NCI-H446 treated with DMSO at 0.1 percent for 48 hours (cell line): ENCODE results near the gene THY1.

Experiments used
- DNase-seq: peaks from one replicate; lab custom pipeline; 2025; lab: John Stamatoyannopoulos, UW

Gene THY1

DNA sequence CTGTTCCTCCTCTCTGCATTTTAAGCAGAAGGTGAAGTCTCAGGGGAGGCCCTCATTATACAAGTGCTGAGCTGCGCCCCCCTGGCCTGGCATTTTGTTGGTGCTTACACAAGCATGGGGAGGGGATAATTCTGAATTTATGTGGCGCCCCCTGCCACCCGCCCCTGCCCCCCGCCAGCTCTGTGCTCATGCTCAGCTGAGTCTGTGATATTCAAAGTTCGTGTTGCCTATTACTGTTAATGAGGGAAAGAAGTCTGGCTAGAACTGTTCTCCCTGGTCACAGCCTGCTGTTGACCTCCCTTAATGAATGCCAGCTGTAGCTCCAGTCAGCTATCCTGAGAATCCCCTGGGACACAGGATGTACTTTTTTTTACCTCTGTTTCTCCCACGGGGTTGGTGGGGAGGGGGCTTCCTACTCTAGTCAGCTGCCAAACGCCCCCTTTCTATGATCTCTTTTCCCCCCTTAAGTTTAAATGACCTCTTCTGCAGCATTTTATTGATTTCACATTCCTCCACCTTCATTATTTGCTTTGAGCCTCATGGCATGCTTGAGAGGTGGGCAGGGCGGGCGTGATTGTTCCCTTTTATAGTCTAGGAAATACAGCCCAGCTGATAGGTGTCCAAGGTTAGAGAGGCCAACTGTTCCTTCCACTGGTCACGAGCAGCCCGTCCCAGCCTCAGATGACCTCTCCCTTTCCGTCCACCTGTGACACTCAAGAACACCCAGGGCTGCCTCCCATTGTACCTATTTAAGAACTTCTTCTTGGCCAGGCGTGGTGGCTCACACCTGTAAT lies 53.6 kb downstream of the THY1 start:
- peak; percentile 59 for DNase-seq

DNA sequence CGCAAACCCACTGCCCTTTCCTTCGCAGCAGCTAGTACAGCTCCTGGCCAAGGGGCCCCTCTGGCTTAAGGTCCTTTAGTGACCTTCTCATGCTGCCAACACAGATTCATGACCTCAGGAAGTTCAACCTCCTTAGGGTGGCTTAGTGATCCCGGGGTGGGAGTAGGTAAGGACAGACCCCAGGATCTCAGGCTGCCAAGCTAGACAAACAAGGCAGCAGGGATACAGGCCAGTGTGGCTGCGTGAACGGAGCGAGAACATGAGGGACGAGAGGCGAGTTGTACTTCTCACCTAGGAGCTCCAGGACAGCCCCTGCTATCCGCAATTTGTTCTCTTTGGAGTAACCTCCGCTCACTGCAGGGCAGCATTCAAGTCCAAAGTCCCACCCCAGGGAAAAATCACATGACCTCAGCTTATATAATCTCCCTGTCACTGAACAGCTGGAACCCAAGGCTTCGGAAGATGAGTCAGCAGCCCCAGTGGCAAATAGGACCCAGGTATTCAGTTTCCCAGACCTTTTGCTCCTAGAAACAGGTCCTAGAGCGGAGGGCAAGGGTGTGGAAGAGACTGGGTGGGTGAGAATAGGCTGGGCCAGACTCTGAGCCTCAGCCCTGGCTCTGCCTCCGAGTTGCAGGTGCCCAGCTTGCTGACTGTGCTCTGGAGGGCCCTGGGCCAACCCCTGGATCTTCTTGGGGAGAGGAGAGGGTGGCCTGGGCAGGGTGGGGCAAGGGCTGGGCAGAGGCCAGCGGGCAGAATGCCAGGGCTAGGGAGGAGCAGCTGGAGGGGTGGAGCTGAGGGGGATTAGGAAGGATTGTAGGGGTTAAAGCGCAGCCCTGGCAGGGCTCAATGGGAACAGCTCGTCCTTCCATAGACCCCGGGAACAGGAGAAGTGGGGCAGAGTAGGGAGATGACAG lies 54.6 kb downstream of the THY1 start:
- peak; percentile 88 for DNase-seq

DNA sequence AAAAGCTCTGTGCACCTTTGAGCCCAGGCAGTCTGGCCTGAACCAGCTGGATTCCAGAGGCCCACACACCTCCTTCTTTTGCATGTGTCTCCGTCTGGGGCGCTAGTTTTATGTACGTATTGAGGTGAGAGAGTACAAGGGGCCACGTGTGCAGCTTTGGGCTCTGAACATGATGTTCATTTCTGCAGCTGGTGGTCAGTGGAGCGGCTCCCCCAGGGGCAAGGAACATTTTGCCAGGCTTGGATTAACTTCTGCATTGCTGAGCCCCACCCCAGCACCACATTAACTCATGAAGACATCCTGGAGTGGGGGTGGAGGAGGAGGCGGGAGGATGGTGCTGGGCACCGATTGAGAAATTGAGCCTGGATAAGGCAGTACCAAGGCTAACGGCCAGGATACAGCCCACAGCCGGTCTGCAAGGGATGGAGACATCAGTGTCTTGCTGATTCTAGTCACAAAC lies 55.3 kb downstream of the THY1 start:
- no peak for DNase-seq
